A549 (cell line): ENCODE data around the gene BCKDHA. TPM values are rescaled to one million over a fixed set of nuclear protein-coding genes. Genes with fewer than 3 reads are reported as not detected.

Experiments used
- ATAC-seq, 2 experiments: fragments of 200-7000 bp in 1 of 2; fragments of >200 bp in 1 of 2; cut with Nextera tagmentation in 1 of 2; cut with Tn5 transposase in 1 of 2; 3 replicates each; pipeline versions ENCODE4 v1.8.0 to v1.9.1; 2018 to 2020; ENCODE audit warnings: mild to moderate bottlenecking in 1 of 2, moderate library complexity in 1 of 2
- CTCF ChIA-PET: fragments of 300-600 bp; sonication (Branson Sonifier 250); formaldehyde crosslinking; extraction: SDS; loops from one replicate; lab custom pipeline; 2021; ENCODE audit warnings: antibody characterized with exemption, inconsistent platforms; lab: Yijun Ruan, JAX
- POLR2A ChIA-PET: fragments of 350-600 bp; formaldehyde crosslinking; extraction: SDS; loops from one replicate; lab custom pipeline; 2021; ENCODE audit warnings: antibody characterized with exemption, inconsistent platforms; lab: Yijun Ruan, JAX
- DNase-seq, 2 experiments: peaks; one replicate each; pipeline versions ENCODE4 v3.0.0 to v3.0.0-alpha.2; 2011 to 2016; ENCODE audit warnings: low read depth in 1 of 2, low spot score in 1 of 2
- FAIRE-seq: peaks from 2 replicates; lab custom pipeline; 2011; peaks lifted over from hg19 to GRCh38; lab: Jason Lieb, UNC
- H3K27ac ChIP-seq, 2 experiments: fragments of >200 bp; sonication (Bioruptor Twin); formaldehyde crosslinking; 3 replicates each; pipeline ENCODE4 v1.5.1; 2016 to 2017
- H3K4me1 ChIP-seq: fragments of >200 bp; sonication (Bioruptor Twin); formaldehyde crosslinking; 3 replicates; pipeline ENCODE4 v1.6.1; 2016
- H3K4me2 ChIP-seq: fragments of >200 bp; sonication (Bioruptor Twin); formaldehyde crosslinking; 3 replicates; pipeline ENCODE4 v1.6.1; 2016
- H3K4me3 ChIP-seq: fragments of >200 bp; sonication (Bioruptor Twin); formaldehyde crosslinking; 3 replicates; pipeline ENCODE4 v1.5.1; 2016
- H3K9me3 ChIP-seq: fragments of >200 bp; sonication (Bioruptor Twin); formaldehyde crosslinking; 3 replicates; pipeline ENCODE4 v1.6.1; 2016
- CBX2 ChIP-seq: fragments of 200-600 bp; sonication (generic); IDR thresholded peaks from 2 replicates; pipeline ENCODE4 v1.6.1; 2016; ENCODE audit warnings: low read depth, mild to moderate bottlenecking, borderline replicate concordance
- CHD2 ChIP-seq: fragments of 150-350 bp; IDR thresholded peaks from 2 replicates; pipeline ENCODE4 v1.6.1; 2014; ENCODE audit warnings: low read length; ENCODE audit not compliant: partially characterized antibody
- FOSB ChIP-seq: fragments of 250-450 bp; sonication (Bioruptor Pico); IDR thresholded peaks from 2 replicates; pipeline ENCODE4 v1.5.0; 2020; ENCODE audit warnings: mild to moderate bottlenecking, moderate library complexity
- FOSL2 ChIP-seq, 2 experiments: fragments of 450-650 bp in 1 of 2; fragments of >200 bp in 1 of 2; sonication (Bioruptor Twin) in 1 of 2; formaldehyde crosslinking; IDR thresholded peaks; 2 replicates each; pipeline versions ENCODE4 v1.5.0 to v1.6.1; 2016 to 2020; ENCODE audit warnings: mild to moderate bottlenecking in 1 of 2, moderate library complexity in 1 of 2
- HDAC2 ChIP-seq: fragments of 200-600 bp; sonication (generic); IDR thresholded peaks from 2 replicates; pipeline ENCODE4 v1.6.1; 2016
- HOXA7 ChIP-seq: fragments of 250-450 bp; sonication (Bioruptor Pico); IDR thresholded peaks from 2 replicates; pipeline ENCODE4 v1.5.0; 2020; ENCODE audit warnings: mild to moderate bottlenecking, moderate library complexity
- JUNB ChIP-seq: fragments of >200 bp; sonication (Bioruptor Twin); formaldehyde crosslinking; IDR thresholded peaks from 2 replicates; pipeline ENCODE4 v1.6.1; 2016
- KDM1A ChIP-seq: fragments of 200-600 bp; sonication (generic); IDR thresholded peaks from 2 replicates; pipeline ENCODE4 v1.6.1; 2016; ENCODE audit warnings: low read depth, mild to moderate bottlenecking
- MYC ChIP-seq: IDR thresholded peaks from 2 replicates; pipeline ENCODE4 v1.6.1; 2012; ENCODE audit warnings: mild to moderate bottlenecking, inconsistent platforms, low read length, improper control_type of control experiment, borderline replicate concordance
- POLR2AphosphoS2 ChIP-seq: conservative IDR thresholded peaks from 2 replicates; pipeline ENCODE4 v1.6.1; 2012; ENCODE audit warnings: low read length, improper control_type of control experiment, inconsistent platforms
- RNF2 ChIP-seq: fragments of 200-600 bp; sonication (generic); IDR thresholded peaks from 2 replicates; pipeline ENCODE4 v1.6.1; 2016; ENCODE audit warnings: low read depth, mild to moderate bottlenecking, antibody characterized with exemption, moderate library complexity, borderline replicate concordance
- TFCP2L1 ChIP-seq: fragments of 250-450 bp; sonication (Bioruptor Pico); IDR thresholded peaks from 2 replicates; pipeline ENCODE4 v1.5.0; 2021; ENCODE audit warnings: mild to moderate bottlenecking
- ZC3H11A ChIP-seq: fragments of 450-650 bp; IDR thresholded peaks from 2 replicates; pipeline ENCODE4 v1.6.1; 2014; ENCODE audit warnings: antibody characterized with exemption, mild to moderate bottlenecking
- ZFP36 ChIP-seq: fragments of 450-650 bp; IDR thresholded peaks from 2 replicates; pipeline ENCODE4 v1.6.1; 2014; ENCODE audit warnings: borderline replicate concordance; ENCODE audit not compliant: partially characterized antibody
- WGBS: methylation state at CpG from one replicate; pipeline ENCODE4 v1.1.6; 2017; ENCODE audit errors: missing lambda C conversion rate; 5-methylcytosine and 5-hydroxymethylcytosine counted together
- polyA plus RNA-seq, 4 experiments: library from polyadenylated mRNA; depleted of rRNA in 3 of 4; stranded (reverse); fragments of >200 nt; fragmentation: RNase III in 1 of 4; extraction: RNeasy Plus Mini Kit Qiagen cat#74134 plus additional on column Dnase treatment in 1 of 4; gene quantifications; 2 replicates in 3 of 4; 3 replicates in 1 of 4; pipeline ENCODE4 v1.2.3, GENCODE V29; 2011 to 2017
- TF ChIP-seq, protein P1 (sequence below): IDR thresholded peaks from 2 replicates; pipeline ENCODE4 v1.6.1; 2012
- TF ChIP-seq, protein P2 (sequence below): fragments of >200 bp; sonication (Bioruptor Twin); formaldehyde crosslinking; IDR thresholded peaks from 3 replicates; pipeline ENCODE4 v1.6.1; 2016
- TF ChIP-seq, protein P3 (sequence below): fragments of 200-600 bp; sonication (generic); IDR thresholded peaks from 2 replicates; pipeline ENCODE4 v1.6.1; 2016; ENCODE audit warnings: antibody characterized with exemption, mild to moderate bottlenecking, moderate library complexity

BCKDHA gene
- polyA plus RNA-seq, 2 of the 4 experiments (the other 2 are of a cell fraction): 42.9 to 44.4 TPM

DNA sequence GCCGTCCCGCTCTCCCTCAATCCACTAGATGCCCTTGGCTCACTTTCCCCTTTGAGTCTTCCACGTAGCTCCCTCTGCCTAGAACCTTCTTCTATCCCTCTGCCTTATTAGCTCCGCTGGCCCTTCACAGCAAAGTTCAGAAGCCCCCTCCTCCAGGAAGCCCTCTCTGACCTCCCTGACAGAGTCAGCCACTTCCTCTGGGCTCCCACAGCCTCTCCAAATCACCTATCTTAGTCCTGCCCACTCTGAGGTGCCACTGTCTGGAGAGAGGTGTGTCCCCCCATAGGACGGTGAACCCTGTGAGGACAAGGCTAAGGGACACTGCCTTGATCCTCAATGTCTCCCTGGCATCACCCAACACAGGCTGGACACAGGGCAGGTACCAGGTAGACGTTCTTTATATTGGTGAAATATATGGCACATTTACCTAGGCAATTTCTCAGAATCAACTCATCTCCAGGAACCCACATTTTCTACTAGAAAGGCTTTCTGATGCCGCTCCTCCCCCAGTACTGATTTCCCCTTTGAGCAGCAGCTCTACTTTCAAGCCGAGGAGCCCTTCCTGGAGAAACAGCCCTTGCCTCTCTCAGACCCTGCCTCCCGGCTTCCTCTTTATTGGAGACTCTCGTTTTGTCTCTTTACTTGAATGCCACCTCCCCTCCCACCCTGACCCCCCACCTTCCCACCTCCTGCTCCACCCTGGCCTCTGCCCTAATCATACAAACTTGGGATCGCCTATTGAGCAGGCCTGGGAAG, 40.5 kb upstream of the BCKDHA start:
- H3K4me1 ChIP-seq: peaks cover 4% of the 10 kb centered on the region; the same call in 1 of the 3 replicates
- POLR2A ChIA-PET: interaction anchor here (0.7 to 1.0 kb wide), 2 partner anchors 9 to 53 kb away, joined by 3 read pairs; no protein-coding TSS in a partner anchor
- H3K27ac ChIP-seq: no peak overlapping the region
- ATAC-seq: no peak
- WGBS: 93% methylated on average over 11 of the region's 11 CpGs
- CTCF ChIA-PET: interaction anchor here (0.6 to 9.4 kb wide), 10 partner anchors 10 to 206 kb away, joined by 3 to 197 read pairs (median 6); partner anchors contain the start of genes B9D2 and TMEM91
- TF ChIP-seq ZFP36 (peak; percentile 79), FOSL2 (IDR thresholded peaks at IDR 0.05) (no peak), FOSL2 (CRISPR knock-in tag; IDR thresholded peaks at IDR 0.05) (no peak)
- DNase-seq: no peak
- FAIRE-seq: no peak
- no peaks in the 10 kb centered on the region for H3K9me3 ChIP-seq
- H3K4me2 ChIP-seq: no peak overlapping the region
- H3K4me3 ChIP-seq: no peak overlapping the region

DNA sequence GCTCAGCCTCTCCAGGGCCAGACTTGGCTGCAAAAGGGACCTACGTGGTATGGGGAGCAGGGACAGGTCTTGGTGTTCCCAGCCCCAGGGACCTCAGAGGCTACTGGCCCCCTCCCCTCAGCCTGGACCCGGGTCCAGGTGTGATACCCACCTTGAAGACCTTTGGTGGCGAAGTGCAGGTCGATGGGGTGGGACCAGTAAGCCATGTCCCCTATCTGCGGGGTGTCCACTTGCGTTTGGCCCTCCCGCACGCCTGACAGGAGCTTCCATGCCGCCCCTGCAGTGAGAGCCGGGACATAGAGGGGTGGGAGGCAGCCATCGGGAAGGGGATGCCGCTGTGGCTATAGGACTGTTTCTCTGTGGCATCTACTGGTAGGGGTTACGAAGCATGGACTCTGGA, 39.9 kb upstream of the BCKDHA start:
- CTCF ChIA-PET: interaction anchor here (1.0 to 8.5 kb wide), 5 partner anchors 9 to 206 kb away, joined by 5 to 197 read pairs (median 8); partner anchors contain the start of gene B9D2

DNA sequence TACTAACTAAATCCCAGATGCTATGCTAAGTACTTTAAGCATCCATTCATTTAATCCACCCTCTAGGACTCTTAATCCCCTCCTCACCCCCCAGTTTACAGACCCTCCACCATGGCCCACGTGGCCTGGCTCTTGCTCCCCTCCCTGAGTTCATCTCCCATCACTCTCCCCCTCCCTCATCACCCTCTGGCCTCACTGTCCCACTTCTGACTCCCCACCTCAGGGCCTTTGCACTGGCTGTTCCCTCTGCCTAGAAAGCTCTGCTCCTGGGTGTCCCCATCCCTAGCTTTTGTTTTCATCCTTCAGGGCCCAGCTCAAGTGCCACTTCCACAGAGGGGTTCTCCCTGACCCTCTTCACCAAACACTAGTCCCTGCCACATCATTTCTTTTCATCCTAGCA, 37.9 kb upstream of the BCKDHA start:
- WGBS: 95% methylated on average over 1 of the region's 1 CpG
- no peak for FAIRE-seq
- DNase-seq: no peak
- H3K9me3 ChIP-seq: no peaks in the 10 kb centered on the region
- no peak overlapping the region for H3K4me3 ChIP-seq
- ATAC-seq: no peak
- H3K27ac ChIP-seq: no peak overlapping the region
- peaks cover 13% of the 10 kb centered on the region for H3K4me1 ChIP-seq
- ChIA-PET CTCF (interaction anchor here (0.6 to 2.8 kb wide), 6 partner anchors 11 to 74 kb away, joined by 3 to 12 read pairs (median 4); no protein-coding TSS in a partner anchor), POLR2A (no interaction called here)
- H3K4me2 ChIP-seq: no peak overlapping the region
- TF ChIP-seq MYC (no peak), TFCP2L1 (no peak), FOSB (CRISPR knock-in tag) (peak; percentile 40; the same call in 1 of the 2 replicates), RNF2 (no peak), HOXA7 (CRISPR knock-in tag) (0 out of 2 replicates have a peak, but pooled peaks have one; percentile 19)
- TF ChIP-seq, all 56 proteins: peak for 2

More for the DNA sequence above, 39.9 kb upstream of the BCKDHA start:
- WGBS: 89% methylated on average over 13 of the region's 13 CpGs
- no peak for FAIRE-seq
- no peaks in the 10 kb centered on the region for H3K9me3 ChIP-seq
- POLR2A ChIA-PET: no interaction called here
- peaks cover 10% of the 10 kb centered on the region; the same call in 2 of the 3 replicates for H3K4me1 ChIP-seq
- TF ChIP-seq CBX2 (no peak), HDAC2 (no peak), ZFP36 (no peak), CHD2 (no peak), JUNB (no peak), KDM1A (no peak), ZC3H11A (no peak), POLR2AphosphoS2 (no peak)
- TF ChIP-seq, protein P1, sequence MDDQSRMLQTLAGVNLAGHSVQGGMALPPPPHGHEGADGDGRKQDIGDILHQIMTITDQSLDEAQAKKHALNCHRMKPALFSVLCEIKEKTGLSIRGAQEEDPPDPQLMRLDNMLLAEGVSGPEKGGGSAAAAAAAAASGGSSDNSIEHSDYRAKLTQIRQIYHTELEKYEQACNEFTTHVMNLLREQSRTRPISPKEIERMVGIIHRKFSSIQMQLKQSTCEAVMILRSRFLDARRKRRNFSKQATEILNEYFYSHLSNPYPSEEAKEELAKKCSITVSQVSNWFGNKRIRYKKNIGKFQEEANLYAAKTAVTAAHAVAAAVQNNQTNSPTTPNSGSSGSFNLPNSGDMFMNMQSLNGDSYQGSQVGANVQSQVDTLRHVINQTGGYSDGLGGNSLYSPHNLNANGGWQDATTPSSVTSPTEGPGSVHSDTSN: no peak
- TF ChIP-seq, protein P2, sequence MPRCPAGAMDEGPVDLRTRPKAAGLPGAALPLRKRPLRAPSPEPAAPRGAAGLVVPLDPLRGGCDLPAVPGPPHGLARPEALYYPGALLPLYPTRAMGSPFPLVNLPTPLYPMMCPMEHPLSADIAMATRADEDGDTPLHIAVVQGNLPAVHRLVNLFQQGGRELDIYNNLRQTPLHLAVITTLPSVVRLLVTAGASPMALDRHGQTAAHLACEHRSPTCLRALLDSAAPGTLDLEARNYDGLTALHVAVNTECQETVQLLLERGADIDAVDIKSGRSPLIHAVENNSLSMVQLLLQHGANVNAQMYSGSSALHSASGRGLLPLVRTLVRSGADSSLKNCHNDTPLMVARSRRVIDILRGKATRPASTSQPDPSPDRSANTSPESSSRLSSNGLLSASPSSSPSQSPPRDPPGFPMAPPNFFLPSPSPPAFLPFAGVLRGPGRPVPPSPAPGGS: no peak
- TF ChIP-seq, protein P3, sequence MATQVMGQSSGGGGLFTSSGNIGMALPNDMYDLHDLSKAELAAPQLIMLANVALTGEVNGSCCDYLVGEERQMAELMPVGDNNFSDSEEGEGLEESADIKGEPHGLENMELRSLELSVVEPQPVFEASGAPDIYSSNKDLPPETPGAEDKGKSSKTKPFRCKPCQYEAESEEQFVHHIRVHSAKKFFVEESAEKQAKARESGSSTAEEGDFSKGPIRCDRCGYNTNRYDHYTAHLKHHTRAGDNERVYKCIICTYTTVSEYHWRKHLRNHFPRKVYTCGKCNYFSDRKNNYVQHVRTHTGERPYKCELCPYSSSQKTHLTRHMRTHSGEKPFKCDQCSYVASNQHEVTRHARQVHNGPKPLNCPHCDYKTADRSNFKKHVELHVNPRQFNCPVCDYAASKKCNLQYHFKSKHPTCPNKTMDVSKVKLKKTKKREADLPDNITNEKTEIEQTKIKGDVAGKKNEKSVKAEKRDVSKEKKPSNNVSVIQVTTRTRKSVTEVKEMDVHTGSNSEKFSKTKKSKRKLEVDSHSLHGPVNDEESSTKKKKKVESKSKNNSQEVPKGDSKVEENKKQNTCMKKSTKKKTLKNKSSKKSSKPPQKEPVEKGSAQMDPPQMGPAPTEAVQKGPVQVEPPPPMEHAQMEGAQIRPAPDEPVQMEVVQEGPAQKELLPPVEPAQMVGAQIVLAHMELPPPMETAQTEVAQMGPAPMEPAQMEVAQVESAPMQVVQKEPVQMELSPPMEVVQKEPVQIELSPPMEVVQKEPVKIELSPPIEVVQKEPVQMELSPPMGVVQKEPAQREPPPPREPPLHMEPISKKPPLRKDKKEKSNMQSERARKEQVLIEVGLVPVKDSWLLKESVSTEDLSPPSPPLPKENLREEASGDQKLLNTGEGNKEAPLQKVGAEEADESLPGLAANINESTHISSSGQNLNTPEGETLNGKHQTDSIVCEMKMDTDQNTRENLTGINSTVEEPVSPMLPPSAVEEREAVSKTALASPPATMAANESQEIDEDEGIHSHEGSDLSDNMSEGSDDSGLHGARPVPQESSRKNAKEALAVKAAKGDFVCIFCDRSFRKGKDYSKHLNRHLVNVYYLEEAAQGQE: no peak
- TF ChIP-seq, all 56 proteins: peak for 0
- DNase-seq: no peak
- no peak overlapping the region for H3K4me2 ChIP-seq
- no peak for ATAC-seq
- H3K27ac ChIP-seq: no peak overlapping the region
- no peak overlapping the region for H3K4me3 ChIP-seq
